Thyroid gland (tissue), 4 donors: ENCODE results near the gene CLSTN2. TPM values are rescaled to one million over a fixed set of nuclear protein-coding genes. Genes with fewer than 3 reads are reported as not detected.

Experiments used
- DNase-seq, 2 donors: peaks; one replicate each; pipeline ENCODE4 v3.0.0-alpha.2; 2019
- H3K27ac ChIP-seq, 3 donors: fragments of 200-600 bp; sonication (generic); 1 replicate in 2 of 3; 2 replicates in 1 of 3; pipeline ENCODE4 v1.5.1; 2016 to 2019; ENCODE audit warnings: mild to moderate bottlenecking in 1 of 3, moderate library complexity in 1 of 3
- H3K27me3 ChIP-seq: fragments of 200-600 bp; sonication (generic); one replicate; pipeline ENCODE4 v1.5.1; 2019
- H3K36me3 ChIP-seq, 2 donors: fragments of 200-600 bp; sonication (generic); one replicate each; pipeline ENCODE4 v1.5.1; 2016 to 2019
- H3K4me1 ChIP-seq, 2 donors: fragments of 200-600 bp; sonication (generic); one replicate each; pipeline ENCODE4 v1.5.1; 2017 to 2019
- H3K4me3 ChIP-seq, 3 donors: fragments of 200-600 bp; sonication (generic); replicated peaks in 1 of 3; 1 replicate in 2 of 3; 2 replicates in 1 of 3; pipeline ENCODE4 v1.5.1; 2016; ENCODE audit warnings: mild to moderate bottlenecking in 1 of 3
- H3K9me3 ChIP-seq: fragments of 200-600 bp; sonication (generic); one replicate; pipeline ENCODE4 v1.5.1; 2017
- CTCF ChIP-seq, 6 experiments: fragments of 200-600 bp in 3 of 6; fragments of 450-650 bp in 3 of 6; sonication (generic) in 3 of 6; IDR thresholded peaks; one replicate each; pipeline ENCODE4 v1.5.1; 2016 to 2019; ENCODE audit warnings: antibody characterized with exemption in 6 of 6, mild to moderate bottlenecking in 2 of 6, inconsistent platforms in 1 of 6, moderate library complexity in 1 of 6
- POLR2A ChIP-seq, 2 donors: fragments of 450-650 bp; IDR thresholded peaks; one replicate each; pipeline ENCODE4 v1.6.1; 2017; ENCODE audit warnings: antibody characterized with exemption in 2 of 2, mild to moderate bottlenecking in 2 of 2, moderate library complexity in 1 of 2
- WGBS, 2 donors: methylation state at CpG; one replicate each; pipeline ENCODE4 v1.1.5; 2017; 5-methylcytosine and 5-hydroxymethylcytosine counted together
- intact Hi-C: fragments of 100-400 bp; cut with DNase I; formaldehyde crosslinking; loops from one replicate; pipeline ENCODE4 v1.15.1; 2023
- total RNA-seq, 4 donors: library from RNA; depleted of rRNA; stranded (reverse); fragments of >200 nt; gene quantifications; one replicate each; pipeline ENCODE4 v1.2.3, GENCODE V29; 2016

CLSTN2 gene
- total RNA-seq, 4 donors from 2014 or later = 9.7 to 32.9 (median 15.5) TPM

GRCh38 chr3:140584549-140584948, 649.6 kb downstream of the CLSTN2 start:
- H3K36me3 ChIP-seq = no peaks in the 10 kb centered on the region
- no peaks in the 10 kb centered on the region for H3K27me3 ChIP-seq
- whole genome bisulfite sequencing, 2 donors = 38 to 48% methylated on average over 1 of the region's 1 CpG
- intact Hi-C loops = no loop called here
- TF ChIP-seq CTCF (IDR thresholded peaks at IDR 0.05) = no peak
- no peak for TF ChIP-seq POLR2A (IDR thresholded peaks at IDR 0.05)
- no peak overlapping the region for H3K4me3 ChIP-seq
- DNase-seq = no peak
- no peak overlapping the region for H3K27ac ChIP-seq
- no peaks in the 10 kb centered on the region for H3K4me1 ChIP-seq
- H3K9me3 ChIP-seq = no peaks in the 10 kb centered on the region

- Histone ChIP-seq H3K27me3 (no peaks in the 10 kb centered on the region), H3K9me3 (no peaks in the 10 kb centered on the region), H3K36me3 (no peaks in the 10 kb centered on the region), H3K4me1 (no peaks in the 10 kb centered on the region), H3K4me3 (no peak overlapping the region), H3K27ac (no peak overlapping the region)
- intact Hi-C loops = no loop called here
- WGBS, 2 donors = 91 to 95% methylated on average over 4 of the region's 4 CpGs
- no peak for DNase-seq
- TF ChIP-seq POLR2A (IDR thresholded peaks at IDR 0.05) (no peak), CTCF (IDR thresholded peaks at IDR 0.05) (no peak)
Observed at GRCh38 chr3:140585828-140586227, 650.8 kb downstream of the CLSTN2 start.

- 82% methylated on average over 4 of the region's 4 CpGs for WGBS, 2 donors
- Histone ChIP-seq H3K4me1 (no peaks in the 10 kb centered on the region), H3K36me3 (no peaks in the 10 kb centered on the region), H3K9me3 (no peaks in the 10 kb centered on the region), H3K4me3 (no peak overlapping the region), H3K27ac (no peak overlapping the region), H3K27me3 (no peaks in the 10 kb centered on the region)
- TF ChIP-seq POLR2A (IDR thresholded peaks at IDR 0.05) (no peak), CTCF (IDR thresholded peaks at IDR 0.05) (no peak)
- no peak for DNase-seq
- intact Hi-C loops = no loop called here
Observed at GRCh38 chr3:140586311-140586710, 651.3 kb downstream of the CLSTN2 start.

GRCh38 chr3:140588558-140588957, 653.6 kb downstream of the CLSTN2 start:
- Histone ChIP-seq H3K27ac (no peak overlapping the region), H3K9me3 (no peaks in the 10 kb centered on the region), H3K27me3 (no peaks in the 10 kb centered on the region), H3K4me1 (no peaks in the 10 kb centered on the region), H3K4me3 (no peak overlapping the region), H3K36me3 (no peaks in the 10 kb centered on the region)
- DNase-seq = no peak
- 63 to 65% methylated on average over 3 of the region's 3 CpGs for WGBS, 2 donors
- intact Hi-C loops = no loop called here
- TF ChIP-seq POLR2A (IDR thresholded peaks at IDR 0.05) = no peak
- no peak for TF ChIP-seq CTCF (IDR thresholded peaks at IDR 0.05)

- no peak overlapping the region for H3K4me3 ChIP-seq
- 81 to 87% methylated on average over 3 of the region's 3 CpGs for WGBS, 2 donors
- no peak for DNase-seq
- H3K36me3 ChIP-seq = no peaks in the 10 kb centered on the region
- H3K27me3 ChIP-seq = no peaks in the 10 kb centered on the region
- no peaks in the 10 kb centered on the region for H3K9me3 ChIP-seq
- peaks cover 13 to 20% of the 10 kb centered on the region in 2 donors for H3K4me1 ChIP-seq
- intact Hi-C loops = no loop called here
- TF ChIP-seq POLR2A (IDR thresholded peaks at IDR 0.05) = no peak
- TF ChIP-seq CTCF (IDR thresholded peaks at IDR 0.05) = no peak
- no peak overlapping the region for H3K27ac ChIP-seq
Observed at GRCh38 chr3:140593766-140594165, 658.8 kb downstream of the CLSTN2 start.
